Measurements from ENCODE around the gene ZNF613.

DNA sequence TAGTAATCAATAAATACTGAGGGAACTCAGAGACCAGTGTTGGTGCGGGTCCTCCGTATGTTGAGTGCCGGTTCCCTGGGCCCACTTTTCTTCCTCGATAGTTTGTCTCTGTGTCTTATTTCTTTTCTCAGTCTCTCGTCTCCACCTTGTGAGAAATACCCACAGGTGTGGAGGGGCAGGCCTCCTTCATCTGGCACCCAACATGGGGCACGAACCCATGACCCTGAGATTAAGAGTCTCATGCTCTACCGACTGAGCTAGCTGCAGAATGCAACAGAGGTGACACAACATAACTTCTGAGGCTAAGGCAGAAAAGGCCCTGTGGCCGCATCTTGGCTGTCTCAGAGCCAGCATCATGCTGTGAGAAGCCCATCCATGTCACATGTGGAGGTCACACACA lies 5.3 kb upstream of the ZNF613 start:
- TF ChIP-seq CTCF (conservative IDR thresholded peaks at IDR 0.05; ENCODE audit: low read depth, low read length) (no peak), EZH2 (IDR thresholded peaks at IDR 0.05; ENCODE audit: borderline replicate concordance, low read depth, low read length, poor library complexity, severe bottlenecking) (no peak)

Measured in A673 (cell line).